Measurements from ENCODE around the gene ZDHHC11. TPM values are rescaled to one million over a fixed set of nuclear protein-coding genes. Genes with fewer than 3 reads are reported as not detected.
"Not testable (repeated sequence)": the region's sequence is repeated elsewhere in the genome, so short reads cannot be mapped to it uniquely, and the experiment has no call there.

The ZDHHC11 gene
- polyA plus RNA-seq, 4 donors: 4.9 to 40.5 (median 6.5) TPM

DNA sequence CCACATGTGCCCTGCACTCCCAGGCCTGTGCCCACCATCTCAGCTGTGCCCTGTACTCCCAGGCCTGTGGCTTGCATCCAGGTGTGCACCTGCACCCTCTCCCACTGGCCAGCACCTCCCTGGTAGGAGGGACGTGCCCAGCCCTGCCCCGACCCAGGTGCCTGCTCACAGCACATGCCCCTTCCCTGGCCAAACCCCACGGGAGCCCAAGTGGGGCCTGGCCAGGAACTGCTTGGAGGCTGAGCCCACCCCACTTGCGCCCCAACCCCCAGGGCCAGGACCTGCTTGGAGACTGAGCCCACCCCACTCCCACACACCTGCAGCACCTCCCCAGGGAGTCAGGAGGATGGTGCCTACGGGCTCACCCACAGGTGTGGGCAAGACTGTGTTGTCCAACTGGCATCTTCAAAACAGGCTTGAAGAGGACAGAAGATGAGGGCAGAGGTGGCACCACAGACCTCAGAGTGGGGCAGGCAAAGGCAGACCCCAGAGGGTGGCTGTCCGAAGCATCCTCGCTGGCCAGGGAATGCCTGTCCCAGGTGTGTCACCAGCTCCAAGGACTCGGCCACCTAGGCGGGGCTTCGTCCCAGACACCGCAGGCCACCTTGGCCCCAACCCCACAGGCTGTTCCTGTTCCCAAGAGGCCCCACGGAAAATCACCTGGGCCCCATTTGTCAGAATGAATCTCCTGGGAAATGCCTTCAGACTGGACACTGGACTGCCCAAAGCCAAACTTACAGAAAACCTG is 77.1 kb downstream of the ZDHHC11 start:
- Histone ChIP-seq H3K27me3 (ENCODE audit: control insufficient read depth in 3 of 3, insufficient read depth in 3 of 3, low read length in 3 of 3) (no peaks in the 10 kb centered on the region), H3K9me3 (ENCODE audit: control insufficient read depth in 2 of 2, insufficient read depth in 1 of 2, low read depth in 1 of 2, low read length in 1 of 2) (no peaks in the 10 kb centered on the region), H3K4me1 (ENCODE audit: control insufficient read depth in 3 of 3, insufficient read depth in 2 of 3, low read depth in 1 of 3, low read length in 2 of 3) (no peaks in the 10 kb centered on the region), H3K27ac (ENCODE audit: low read depth in 1 of 3, low read length in 2 of 3) (no peak overlapping the region), H3K36me3 (ENCODE audit: control insufficient read depth in 3 of 3, insufficient read depth in 2 of 3, low read depth in 1 of 3, low read length in 3 of 3) (peaks cover 0 to 31% (median 0%) of the 10 kb centered on the region in 3 donors), H3K4me3 (ENCODE audit: low read depth in 1 of 3, low read length in 3 of 3) (no peak overlapping the region)
- no peak for DNase-seq
- 75 to 86% (median 76%) methylated on average over 11 to 12 of the region's 12 CpGs for WGBS, 3 donors
- no peak for FAIRE-seq

DNA sequence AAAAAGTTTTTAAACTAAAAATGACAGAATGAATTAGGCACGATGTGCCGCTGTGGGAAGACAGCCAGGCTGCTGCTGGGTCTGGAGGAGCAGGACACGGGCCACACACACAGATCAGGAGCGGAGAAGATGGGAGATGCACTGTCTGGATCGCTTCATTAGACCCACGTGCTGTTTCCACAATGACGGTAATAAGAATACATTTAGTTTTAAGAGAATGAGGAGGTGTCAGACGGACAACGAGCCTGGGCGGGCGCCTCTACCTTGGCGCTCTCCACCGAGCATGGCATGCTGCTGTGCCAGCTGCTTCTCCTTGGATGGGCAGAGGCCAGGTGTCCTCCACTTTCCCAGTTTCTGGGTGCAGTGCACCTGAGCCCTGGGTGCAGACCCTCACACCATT is 77.9 kb downstream of the ZDHHC11 start:
- not testable (repeated sequence) for FAIRE-seq; H3K27ac ChIP-seq (ENCODE audit: low read depth in 1 of 3, low read length in 2 of 3); H3K4me1 ChIP-seq (ENCODE audit: control insufficient read depth in 3 of 3, insufficient read depth in 2 of 3, low read depth in 1 of 3, low read length in 2 of 3); H3K9me3 ChIP-seq (ENCODE audit: control insufficient read depth in 2 of 2, insufficient read depth in 1 of 2, low read depth in 1 of 2, low read length in 1 of 2); H3K4me3 ChIP-seq (ENCODE audit: low read depth in 1 of 3, low read length in 3 of 3); DNase-seq; H3K27me3 ChIP-seq (ENCODE audit: control insufficient read depth in 3 of 3, insufficient read depth in 3 of 3, low read length in 3 of 3)
- WGBS, 3 donors: 80 to 91% (median 83%) methylated on average over 13 of the region's 13 CpGs
- peaks cover 0 to 31% (median 0%) of the 10 kb centered on the region in 3 donors for H3K36me3 ChIP-seq (ENCODE audit: control insufficient read depth in 3 of 3, insufficient read depth in 2 of 3, low read depth in 1 of 3, low read length in 3 of 3)

DNA sequence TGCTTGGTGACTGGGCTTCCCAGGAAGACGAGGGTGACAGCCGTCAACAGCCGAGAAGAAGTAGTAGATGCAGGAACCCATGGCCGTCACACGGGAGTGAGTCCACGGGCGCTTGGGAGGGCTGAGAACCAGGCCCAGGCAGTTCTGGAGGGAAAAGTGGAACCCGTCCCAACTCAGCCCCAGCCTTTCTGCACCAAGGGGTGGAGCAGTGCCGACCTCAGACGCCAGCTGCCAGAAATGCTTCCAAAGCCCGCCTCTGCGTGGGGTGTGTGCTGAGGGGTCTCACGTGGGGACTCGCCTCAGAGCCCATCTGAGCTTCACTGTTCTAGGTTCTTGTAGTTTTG is 78.3 kb downstream of the ZDHHC11 start:
- DNase-seq; H3K4me1 ChIP-seq (ENCODE audit: control insufficient read depth in 3 of 3, insufficient read depth in 2 of 3, low read depth in 1 of 3, low read length in 2 of 3); FAIRE-seq; H3K27me3 ChIP-seq (ENCODE audit: control insufficient read depth in 3 of 3, insufficient read depth in 3 of 3, low read length in 3 of 3); H3K4me3 ChIP-seq (ENCODE audit: low read depth in 1 of 3, low read length in 3 of 3); H3K27ac ChIP-seq (ENCODE audit: low read depth in 1 of 3, low read length in 2 of 3); H3K9me3 ChIP-seq (ENCODE audit: control insufficient read depth in 2 of 2, insufficient read depth in 1 of 2, low read depth in 1 of 2, low read length in 1 of 2): not testable (repeated sequence)
- WGBS, 3 donors: 81% methylated on average over 8 of the region's 14 CpGs; no CpG with 5 or more reads in 2 of the 3 donors
- peaks cover 0 to 30% (median 0%) of the 10 kb centered on the region in 3 donors for H3K36me3 ChIP-seq (ENCODE audit: control insufficient read depth in 3 of 3, insufficient read depth in 2 of 3, low read depth in 1 of 3, low read length in 3 of 3)

DNA sequence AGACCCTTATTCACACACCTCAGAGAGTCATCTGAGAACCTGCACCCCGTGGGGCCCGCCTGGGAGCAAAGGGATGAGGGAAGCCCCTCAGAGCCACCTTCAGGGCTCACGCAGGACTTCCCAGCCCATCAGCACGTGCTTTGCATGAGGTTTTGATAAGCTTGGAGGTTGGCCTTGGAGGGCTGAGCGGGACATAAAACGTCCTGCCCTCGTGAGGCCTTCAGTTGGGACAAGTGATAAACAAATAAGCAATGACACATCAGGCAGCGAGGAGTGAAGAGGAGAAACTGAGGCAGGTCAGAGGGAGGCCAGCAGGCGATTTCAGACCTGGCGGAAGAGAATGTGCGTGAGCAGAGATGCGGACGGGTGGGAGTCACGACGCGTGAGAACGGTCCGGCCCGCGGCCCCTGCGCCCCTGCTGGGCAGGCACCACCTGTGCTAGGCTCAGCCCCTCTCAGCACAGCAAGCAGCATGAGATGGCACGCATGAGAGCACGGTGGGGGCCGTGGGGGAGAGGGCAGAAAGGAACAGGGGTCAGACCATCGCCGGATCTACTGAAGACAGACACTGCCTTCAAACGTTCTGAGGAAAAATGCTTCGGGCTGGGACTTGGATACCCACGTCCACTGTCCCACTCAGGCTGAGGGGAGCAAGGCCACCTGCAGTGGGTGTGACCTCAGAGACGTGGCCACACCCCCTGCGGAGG is 78.8 kb downstream of the ZDHHC11 start:
- 75 to 93% (median 76%) methylated on average over 6 to 16 of the region's 31 CpGs for WGBS, 3 donors
- not testable (repeated sequence) for H3K27ac ChIP-seq (ENCODE audit: low read depth in 1 of 3, low read length in 2 of 3); H3K4me1 ChIP-seq (ENCODE audit: control insufficient read depth in 3 of 3, insufficient read depth in 2 of 3, low read depth in 1 of 3, low read length in 2 of 3); DNase-seq; FAIRE-seq; H3K4me3 ChIP-seq (ENCODE audit: low read depth in 1 of 3, low read length in 3 of 3); H3K27me3 ChIP-seq (ENCODE audit: control insufficient read depth in 3 of 3, insufficient read depth in 3 of 3, low read length in 3 of 3); H3K9me3 ChIP-seq (ENCODE audit: control insufficient read depth in 2 of 2, insufficient read depth in 1 of 2, low read depth in 1 of 2, low read length in 1 of 2)
- H3K36me3 ChIP-seq (ENCODE audit: control insufficient read depth in 3 of 3, insufficient read depth in 2 of 3, low read depth in 1 of 3, low read length in 3 of 3): peaks cover 0 to 28% (median 0%) of the 10 kb centered on the region in 3 donors

DNA sequence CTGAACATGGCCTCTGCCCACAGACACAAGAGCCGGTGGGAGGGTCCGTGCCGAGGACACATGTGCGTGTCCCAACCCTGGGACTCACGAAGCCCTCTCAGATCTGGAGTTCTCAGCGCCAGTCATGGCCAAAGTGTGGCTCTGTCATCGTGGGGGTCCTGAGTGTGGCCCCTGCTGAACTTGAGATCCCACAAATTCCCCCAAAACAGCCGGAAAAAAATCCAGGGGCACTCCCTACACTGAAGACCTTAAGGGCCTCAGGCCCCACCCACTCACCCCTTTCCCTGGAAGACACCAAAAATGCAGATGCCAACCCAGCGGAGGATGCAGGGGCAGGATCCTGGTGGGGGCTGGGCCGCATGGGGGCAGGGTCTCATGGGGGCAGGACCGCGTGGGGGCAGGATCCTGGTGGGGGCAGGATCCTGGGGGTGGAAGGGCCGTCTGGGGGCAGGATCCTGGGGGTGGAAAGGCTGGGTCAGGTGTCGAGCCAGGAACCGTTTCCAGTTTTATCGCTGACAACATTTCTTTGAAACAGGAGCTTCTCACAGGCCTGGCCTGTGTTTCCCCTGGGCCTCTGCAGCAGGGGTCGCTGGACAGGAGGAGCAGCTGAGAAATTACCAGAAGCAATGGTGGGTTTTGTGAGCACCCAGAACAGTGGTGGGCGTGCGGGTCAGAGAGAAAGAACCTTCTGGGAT is 79.6 kb downstream of the ZDHHC11 start:
- not testable (repeated sequence) for H3K27ac ChIP-seq (ENCODE audit: low read depth in 1 of 3, low read length in 2 of 3); H3K4me1 ChIP-seq (ENCODE audit: control insufficient read depth in 3 of 3, insufficient read depth in 2 of 3, low read depth in 1 of 3, low read length in 2 of 3); H3K4me3 ChIP-seq (ENCODE audit: low read depth in 1 of 3, low read length in 3 of 3); H3K27me3 ChIP-seq (ENCODE audit: control insufficient read depth in 3 of 3, insufficient read depth in 3 of 3, low read length in 3 of 3); DNase-seq; FAIRE-seq; H3K9me3 ChIP-seq (ENCODE audit: control insufficient read depth in 2 of 2, insufficient read depth in 1 of 2, low read depth in 1 of 2, low read length in 1 of 2)
- H3K36me3 ChIP-seq (ENCODE audit: control insufficient read depth in 3 of 3, insufficient read depth in 2 of 3, low read depth in 1 of 3, low read length in 3 of 3): peaks cover 0 to 28% (median 0%) of the 10 kb centered on the region in 3 donors
- WGBS, 3 donors: 84 to 98% (median 87%) methylated on average over 12 to 19 of the region's 19 CpGs

DNA sequence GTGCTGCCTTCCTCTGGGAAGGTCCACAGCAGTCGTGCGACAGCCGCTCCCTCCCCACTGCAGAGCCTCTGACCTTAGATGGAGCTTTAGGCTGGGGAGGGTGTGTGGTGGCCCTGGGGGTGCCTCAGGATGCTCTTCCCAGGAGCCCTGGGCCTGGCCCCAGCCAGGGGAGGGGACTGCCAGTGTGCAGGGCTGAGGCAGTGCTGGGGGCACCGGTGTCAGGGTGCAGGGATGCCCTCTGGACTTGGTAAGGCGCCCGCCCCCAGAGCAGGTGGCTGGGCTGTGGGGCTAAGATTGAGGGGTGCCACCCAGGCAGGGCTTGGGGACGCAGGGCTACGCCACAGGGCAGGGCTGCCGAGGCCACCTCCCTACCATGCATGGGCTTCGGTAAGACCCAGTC is 80.2 kb downstream of the ZDHHC11 start:
- 90 to 95% (median 93%) methylated on average over 3 to 9 of the region's 10 CpGs for WGBS, 3 donors
- H3K4me3 ChIP-seq (ENCODE audit: low read depth in 1 of 3, low read length in 3 of 3); H3K27me3 ChIP-seq (ENCODE audit: control insufficient read depth in 3 of 3, insufficient read depth in 3 of 3, low read length in 3 of 3); H3K9me3 ChIP-seq (ENCODE audit: control insufficient read depth in 2 of 2, insufficient read depth in 1 of 2, low read depth in 1 of 2, low read length in 1 of 2); H3K4me1 ChIP-seq (ENCODE audit: control insufficient read depth in 3 of 3, insufficient read depth in 2 of 3, low read depth in 1 of 3, low read length in 2 of 3); H3K27ac ChIP-seq (ENCODE audit: low read depth in 1 of 3, low read length in 2 of 3); DNase-seq; FAIRE-seq: not testable (repeated sequence)
- peaks cover 0 to 28% (median 0%) of the 10 kb centered on the region in 3 donors for H3K36me3 ChIP-seq (ENCODE audit: control insufficient read depth in 3 of 3, insufficient read depth in 2 of 3, low read depth in 1 of 3, low read length in 3 of 3)

DNA sequence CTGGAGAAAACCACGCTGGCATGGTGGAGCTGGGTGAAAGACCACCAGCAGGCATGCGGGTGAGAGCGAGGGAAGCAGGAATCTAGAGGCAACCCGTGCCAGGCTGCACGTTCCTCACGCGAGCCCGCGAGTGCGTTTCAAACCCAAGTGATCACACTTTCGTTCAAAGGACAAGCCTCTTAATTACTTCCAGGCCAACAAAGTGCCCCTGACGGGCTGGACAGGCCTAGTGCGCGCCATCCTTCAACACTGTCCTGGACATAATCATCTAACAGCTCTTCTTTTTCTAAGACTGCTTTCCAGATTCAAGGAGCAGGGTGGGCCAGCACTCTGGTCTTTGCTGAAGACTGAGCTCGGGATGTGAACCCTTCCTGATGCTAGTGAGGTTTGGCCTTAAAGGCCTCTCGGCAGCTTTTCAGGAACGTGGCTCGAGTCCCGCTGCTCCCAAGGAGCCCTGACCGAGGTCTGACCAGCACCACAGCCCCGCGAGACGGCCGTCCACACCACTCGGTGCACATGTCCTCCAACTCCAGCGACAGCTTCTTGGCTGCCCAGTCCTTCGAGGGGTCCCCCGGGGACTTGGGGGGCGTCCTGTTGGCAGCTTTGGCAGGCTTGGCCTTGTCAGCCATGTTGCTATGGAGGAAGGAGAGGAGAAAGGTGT is 81.2 kb downstream of the ZDHHC11 start:
- H3K4me1 ChIP-seq (ENCODE audit: control insufficient read depth in 3 of 3, insufficient read depth in 2 of 3, low read depth in 1 of 3, low read length in 2 of 3); DNase-seq; H3K4me3 ChIP-seq (ENCODE audit: low read depth in 1 of 3, low read length in 3 of 3); H3K9me3 ChIP-seq (ENCODE audit: control insufficient read depth in 2 of 2, insufficient read depth in 1 of 2, low read depth in 1 of 2, low read length in 1 of 2); H3K27ac ChIP-seq (ENCODE audit: low read depth in 1 of 3, low read length in 2 of 3); FAIRE-seq; H3K27me3 ChIP-seq (ENCODE audit: control insufficient read depth in 3 of 3, insufficient read depth in 3 of 3, low read length in 3 of 3): not testable (repeated sequence)
- WGBS, 3 donors: 92 to 96% (median 94%) methylated on average over 19 to 29 of the region's 29 CpGs
- peaks cover 0 to 30% (median 0%) of the 10 kb centered on the region in 3 donors for H3K36me3 ChIP-seq (ENCODE audit: control insufficient read depth in 3 of 3, insufficient read depth in 2 of 3, low read depth in 1 of 3, low read length in 3 of 3)

Measured in small intestine (tissue), 7 donors.